HG03354 (cell line): ENCODE measurements around the gene MAML3.
"Not testable (repeated sequence)": the region's sequence is repeated elsewhere in the genome, so short reads cannot be mapped to it uniquely, and the experiment has no call there.

Experiments used
- ATAC-seq: cut with Tn5 transposase; IDR thresholded peaks from one replicate; pipeline ENCODE4 v1.9.1; 2021; ENCODE audit warnings: mild to moderate bottlenecking; ENCODE audit not compliant: unreplicated experiment, poor library complexity, severe bottlenecking

The MAML3 gene

GRCh38 chr4:139951021-139951420 is 203.0 kb downstream of the MAML3 start:
- no peak for ATAC-seq

DNA sequence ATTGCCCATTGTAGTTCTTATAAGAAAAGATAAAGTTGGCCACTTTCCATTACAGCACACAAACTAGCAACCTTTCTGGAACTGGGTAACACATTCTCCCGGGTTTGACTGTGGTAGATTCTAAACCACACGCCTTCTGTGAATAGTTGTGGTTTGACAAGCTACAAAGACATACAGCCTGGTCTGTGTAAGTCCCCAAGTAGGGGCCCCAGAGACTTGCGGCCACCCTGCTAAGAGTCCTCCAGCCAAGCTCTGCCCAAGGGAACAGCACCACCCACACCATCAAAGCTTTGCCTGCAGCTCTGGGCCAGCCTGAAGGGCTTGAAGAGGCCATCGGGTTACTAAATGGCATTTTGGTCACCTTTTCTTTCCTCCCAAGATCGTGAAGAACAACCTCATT is 203.4 kb downstream of the MAML3 start:
- ATAC-seq, result peak; percentile 94

DNA sequence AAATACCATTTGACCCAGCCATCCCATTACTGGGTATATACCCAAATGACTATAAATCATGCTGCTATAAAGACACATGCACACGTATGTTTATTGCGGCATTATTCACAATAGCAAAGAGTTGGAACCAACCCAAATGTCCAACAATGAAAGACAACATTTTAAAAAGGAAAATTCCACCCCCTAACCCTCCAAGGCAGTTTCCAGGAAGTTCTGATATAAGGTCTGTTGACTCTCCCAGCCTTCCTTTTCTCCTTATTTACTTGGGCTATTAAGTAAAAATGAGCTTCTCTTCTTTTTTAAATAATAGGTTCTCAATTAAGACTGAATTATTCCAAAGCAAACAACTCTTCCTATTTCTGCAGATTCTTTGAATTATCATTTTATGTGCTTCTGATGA is 209.1 kb downstream of the MAML3 start:
- not testable (repeated sequence) for ATAC-seq

DNA sequence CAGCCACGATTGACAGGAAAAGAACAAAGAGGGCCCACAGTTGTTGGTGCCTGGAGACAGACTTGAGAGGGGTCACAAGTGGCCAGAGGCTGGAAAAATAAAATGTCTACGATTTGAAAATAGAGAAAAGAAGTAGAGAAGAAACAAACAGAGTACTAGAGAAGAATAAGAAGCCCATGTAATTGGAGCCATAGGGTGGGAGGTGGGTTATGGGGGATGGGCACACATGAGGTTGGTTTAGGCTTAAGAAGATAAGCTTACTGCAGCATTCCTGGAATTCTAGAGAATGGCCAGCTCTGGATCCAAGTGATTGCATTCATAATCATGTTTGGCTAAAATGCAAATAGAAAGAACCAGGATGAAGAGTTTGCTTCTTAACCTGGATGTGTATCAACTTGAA is 210.7 kb downstream of the MAML3 start:
- ATAC-seq, result no peak

DNA sequence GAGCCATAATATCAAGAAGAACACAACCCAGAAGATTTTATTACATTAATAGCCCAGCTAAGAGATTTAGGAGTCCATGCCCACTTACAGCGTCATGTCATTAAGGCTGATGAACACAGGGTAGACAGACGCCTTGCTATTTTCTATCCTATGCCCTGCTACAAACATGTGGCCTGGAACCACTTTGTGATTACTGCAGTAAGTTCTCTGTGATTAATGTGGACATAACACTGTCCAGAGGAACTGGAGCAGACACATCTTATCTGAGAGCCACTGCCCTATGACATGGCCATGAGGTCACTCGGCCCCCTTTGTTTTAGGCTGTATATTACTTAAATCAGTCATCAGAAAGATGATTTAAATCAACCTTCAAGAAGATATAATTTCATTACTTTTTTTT is 211.7 kb downstream of the MAML3 start:
- no peak for ATAC-seq

- no peak for ATAC-seq
Observed at GRCh38 chr4:139940600-139940999, 213.4 kb downstream of the MAML3 start.

GRCh38 chr4:139938414-139938813 is 215.6 kb downstream of the MAML3 start:
- ATAC-seq, result no peak

DNA sequence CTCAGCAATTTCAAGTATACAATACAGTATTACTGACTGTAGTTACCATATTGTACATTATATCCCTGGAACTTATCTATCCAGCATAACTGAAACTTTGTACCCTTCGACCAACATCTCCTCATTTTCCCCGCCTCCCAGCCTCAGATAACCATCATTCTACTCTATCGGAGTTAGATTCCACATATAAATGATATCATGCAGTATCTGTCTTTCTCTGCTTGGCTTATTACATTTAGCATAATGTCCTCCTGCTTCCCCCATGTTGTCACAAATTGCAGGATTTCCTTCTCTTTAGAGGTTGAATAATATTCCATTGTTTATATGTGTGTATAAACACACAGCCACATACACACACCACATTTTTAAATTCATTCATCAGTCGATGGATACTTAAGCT is 218.1 kb downstream of the MAML3 start:
- no peak for ATAC-seq

DNA sequence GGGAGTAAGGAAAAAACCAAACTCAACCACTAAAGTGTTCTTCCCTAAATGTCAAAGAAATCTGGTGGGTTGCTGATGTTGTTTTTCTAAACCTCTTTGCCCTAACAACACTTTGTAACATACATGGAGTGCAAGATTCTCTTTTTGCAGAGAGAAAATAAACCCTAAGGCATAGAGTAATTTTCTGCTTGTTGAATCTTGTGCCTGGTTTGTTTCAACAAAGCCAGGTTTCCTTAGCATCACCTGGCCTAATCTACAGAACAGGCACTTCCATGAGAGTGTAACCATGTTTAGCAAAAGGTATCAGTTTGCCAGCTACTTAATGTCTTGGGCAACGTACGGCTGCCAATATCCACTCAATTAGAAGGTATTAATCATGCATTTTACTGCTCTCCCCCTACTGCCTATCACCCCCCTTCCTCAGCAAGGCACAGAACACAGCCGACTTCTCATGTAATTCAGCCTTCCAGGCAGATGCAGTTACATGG is 219.2 kb downstream of the MAML3 start:
- ATAC-seq, result no peak

GRCh38 chr4:139934057-139934707 is 219.8 kb downstream of the MAML3 start:
- ATAC-seq, result no peak

DNA sequence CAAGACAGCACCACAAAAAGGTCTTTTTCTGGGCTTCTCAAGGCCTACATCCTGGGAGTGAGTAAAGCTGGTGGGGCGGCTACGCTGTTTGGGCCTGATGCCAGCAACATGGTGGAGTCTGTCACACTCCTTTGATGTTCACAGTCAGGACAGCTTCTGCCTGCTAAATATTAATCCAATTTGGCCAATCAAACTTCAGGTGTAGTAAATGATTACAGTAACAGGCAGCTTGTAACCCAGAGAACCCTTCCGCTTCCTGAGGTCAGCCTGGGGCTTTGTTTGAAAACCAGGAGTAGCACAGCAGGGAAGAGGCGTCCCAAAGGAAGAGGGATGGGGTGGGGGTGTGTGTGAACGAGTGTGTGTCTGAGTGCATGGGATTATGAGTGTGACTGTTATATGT is 220.4 kb downstream of the MAML3 start:
- no peak for ATAC-seq

DNA sequence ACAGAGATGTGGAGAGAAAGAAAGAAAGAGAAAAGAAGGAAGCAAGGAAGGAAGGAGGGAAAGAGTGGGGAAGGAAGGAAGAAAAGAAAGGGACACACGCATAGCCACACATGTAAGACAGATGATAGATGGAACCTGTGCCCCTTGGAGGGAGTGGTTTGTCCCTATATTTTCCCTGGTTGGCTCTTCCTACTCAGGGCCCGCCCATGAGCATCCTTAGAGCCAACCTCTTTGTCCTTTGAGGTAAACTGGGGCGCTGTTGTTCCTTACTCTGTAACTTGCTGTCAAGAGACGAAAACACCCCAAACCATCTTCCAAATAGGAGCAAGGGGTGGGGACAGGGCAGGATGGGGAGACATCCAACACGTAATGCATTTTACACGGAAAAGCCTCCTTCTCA is 220.9 kb downstream of the MAML3 start:
- ATAC-seq, result no peak

DNA sequence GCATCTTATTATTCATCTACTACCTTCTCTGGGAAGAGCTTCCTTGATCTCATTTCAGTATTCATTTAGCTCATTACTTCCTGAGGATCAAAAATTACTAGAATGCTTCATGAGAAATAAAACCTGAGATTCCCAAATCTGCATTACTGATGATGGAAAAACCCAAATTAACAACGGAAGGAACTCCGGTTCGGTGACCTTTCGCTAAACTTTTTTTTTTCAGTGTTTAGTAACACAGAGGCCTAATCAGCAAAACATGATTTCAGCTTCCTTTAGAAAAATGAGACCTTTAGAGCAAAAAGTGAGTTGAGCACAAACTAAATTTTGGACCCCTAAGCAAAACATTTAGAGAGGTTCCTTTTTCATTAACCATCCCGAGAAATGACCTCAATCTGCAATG is 229.2 kb downstream of the MAML3 start:
- no peak for ATAC-seq

- ATAC-seq, result no peak
Observed at GRCh38 chr4:139922406-139923024, 231.5 kb downstream of the MAML3 start.

DNA sequence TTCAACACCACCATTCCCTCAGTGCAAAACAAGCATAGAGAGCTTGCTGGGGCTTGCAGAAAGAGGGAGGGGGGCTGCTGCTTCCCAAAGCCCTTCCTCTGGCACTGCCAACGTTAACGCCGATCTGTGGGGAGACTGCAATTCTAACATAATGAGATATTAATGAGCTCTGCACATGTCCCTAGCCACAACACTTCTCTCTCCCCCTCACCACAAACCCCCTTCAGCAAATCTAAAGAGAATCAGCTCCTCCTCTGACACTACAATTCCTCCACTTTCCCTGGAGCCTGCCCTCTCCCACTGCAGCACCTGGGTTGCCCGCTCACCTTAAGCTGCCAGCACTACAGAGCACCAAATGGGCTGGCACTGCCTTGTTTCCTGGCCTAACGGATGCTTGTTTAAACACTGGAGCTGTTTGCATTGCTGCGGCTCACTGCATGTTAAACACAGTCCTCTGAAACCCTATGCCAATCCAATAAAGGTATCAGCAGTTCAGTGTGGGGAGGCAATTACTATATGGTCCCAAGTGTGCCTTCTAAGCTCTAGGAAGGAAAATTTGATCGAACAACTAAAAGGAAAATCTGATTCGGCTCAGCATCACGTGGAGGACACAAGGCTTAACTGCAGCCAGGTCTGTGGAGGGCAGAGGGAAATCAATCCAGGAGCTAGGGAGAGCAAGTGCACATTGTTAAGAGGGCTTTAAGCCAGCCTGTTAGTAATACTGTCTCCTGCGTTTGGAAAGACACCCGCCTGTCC is 232.4 kb downstream of the MAML3 start:
- no peak for ATAC-seq

- ATAC-seq, result no peak
Observed at GRCh38 chr4:139920486-139921002, 233.4 kb downstream of the MAML3 start.

GRCh38 chr4:139919521-139919920 is 234.5 kb downstream of the MAML3 start:
- ATAC-seq, result no peak

DNA sequence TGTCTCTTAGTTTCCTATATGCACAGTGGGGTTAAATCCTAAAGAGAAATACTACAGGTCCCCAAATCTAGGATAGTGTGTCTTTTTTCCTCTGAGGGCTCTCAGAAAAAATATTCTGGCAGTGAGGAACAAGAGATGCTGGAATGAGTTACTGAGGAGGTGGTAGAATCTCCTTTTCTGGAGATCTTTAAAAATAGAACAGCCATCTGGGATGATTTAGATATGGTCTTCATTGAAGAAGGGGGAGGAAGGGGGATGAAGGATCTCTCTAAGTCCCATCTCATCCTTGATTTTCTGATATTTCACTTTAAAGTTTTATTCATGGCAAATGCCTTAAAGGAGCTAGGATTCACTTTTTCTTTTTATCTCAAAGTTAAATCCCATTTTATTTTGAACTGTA is 235.0 kb downstream of the MAML3 start:
- no peak for ATAC-seq

DNA sequence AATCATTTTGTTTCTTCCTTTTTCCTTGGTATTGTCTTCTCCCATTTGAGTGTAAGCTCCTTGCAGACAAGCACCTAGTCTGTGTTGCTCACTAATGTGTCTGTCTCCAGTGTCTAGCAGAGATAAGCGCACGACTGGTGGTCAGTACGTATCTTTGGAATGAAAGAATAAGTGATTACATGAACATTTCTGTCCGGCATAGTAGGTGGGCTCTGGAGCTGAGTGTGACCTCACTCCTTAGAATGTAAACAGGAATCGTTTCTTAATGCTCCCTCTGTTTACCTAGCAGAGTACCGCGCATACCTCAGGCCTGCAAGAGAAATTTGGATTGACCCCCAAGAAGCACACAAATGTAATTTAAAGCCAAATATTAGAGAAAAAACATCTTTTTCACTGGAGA is 235.4 kb downstream of the MAML3 start:
- ATAC-seq, result no peak

DNA sequence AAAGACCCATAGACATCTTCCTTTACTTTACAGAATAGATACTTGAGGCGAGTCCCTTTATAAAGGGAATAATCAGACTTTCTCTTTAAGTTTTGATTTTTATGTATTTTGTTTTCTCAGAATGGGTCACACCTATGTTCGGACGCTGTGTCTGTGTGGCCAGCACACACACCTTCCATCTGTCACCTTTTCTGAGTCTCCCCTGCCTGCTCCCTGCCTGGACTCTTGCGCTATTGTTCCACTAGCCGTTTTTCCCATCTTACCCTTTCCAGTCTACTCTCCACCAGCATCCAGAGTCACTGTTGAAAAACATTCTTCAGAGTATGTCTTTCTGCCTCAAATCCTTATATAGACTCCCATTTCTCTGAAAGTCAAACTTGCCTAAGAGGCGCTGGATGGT is 236.1 kb downstream of the MAML3 start:
- ATAC-seq, result no peak

- ATAC-seq, result no peak
Observed at GRCh38 chr4:139916041-139916440, 237.9 kb downstream of the MAML3 start.
